ENCODE measurements around the gene DLG2. TPM values are rescaled to one million over a fixed set of nuclear protein-coding genes. Genes with fewer than 3 reads are reported as not detected.

The DLG2 gene
- total and polyA plus RNA-seq, 2 of the 4 experiments (the other 2 are of a cell fraction) = 0.31 to 0.36 TPM

DNA sequence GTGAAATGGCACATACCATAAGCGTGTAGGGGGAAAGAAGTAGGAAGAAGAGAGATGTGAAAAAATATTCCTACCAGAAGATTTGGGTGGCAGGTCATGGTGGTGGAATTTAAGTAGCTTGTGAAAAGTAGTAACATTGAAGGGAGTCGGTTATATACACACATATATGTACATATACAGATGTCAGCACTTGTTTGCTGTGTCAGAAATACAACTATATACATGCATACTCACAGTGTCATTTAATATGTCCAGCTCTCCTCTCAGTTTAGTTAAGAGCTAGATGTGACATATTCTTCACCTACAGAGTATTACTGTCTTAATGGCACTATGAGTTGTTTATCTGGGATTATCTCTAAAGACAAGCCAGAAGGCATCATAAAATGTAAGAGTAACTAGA is 1353.6 kb downstream of the DLG2 start:
- Histone ChIP-seq H3K27ac (ENCODE audit: insufficient read depth, low read length) (no peak overlapping the region), H3K14ac (replicated peaks; ENCODE audit: low read depth, low read length) (no peak overlapping the region), H2AFZ (replicated peaks; ENCODE audit: low read length, poor library complexity) (no peak overlapping the region), H3K4me1 (ENCODE audit: control insufficient read depth, insufficient read depth, low read length) (no peaks in the 10 kb centered on the region), H3K79me1 (ENCODE audit: low read depth in 1 of 2, low read length in 2 of 2) (no peaks in the 10 kb centered on the region), H3K18ac (ENCODE audit: low read depth, low read length) (no peak overlapping the region), H2BK20ac (ENCODE audit: low read depth, low read length) (no peak overlapping the region), H3K4me2 (ENCODE audit: low read depth, low read length) (no peak overlapping the region), H3K23ac (ENCODE audit: low read depth, low read length) (no peak overlapping the region), H3K56ac (ENCODE audit: extremely low read depth, insufficient read depth, low read length) (no peak overlapping the region), H3K4ac (ENCODE audit: low read depth, low read length) (no peak overlapping the region), H3K9me1 (ENCODE audit: insufficient read depth, low read length) (no peaks in the 10 kb centered on the region), H4K91ac (ENCODE audit: insufficient read depth, low read depth, low read length) (no peak overlapping the region), H4K5ac (ENCODE audit: low read depth, low read length) (no peak overlapping the region), H2AK9ac (replicated peaks; ENCODE audit: low read depth, low read length, poor library complexity) (no peak overlapping the region), H2BK5ac (ENCODE audit: low read depth, low read length, poor library complexity, severe bottlenecking) (no peak overlapping the region), H4K8ac (ENCODE audit: low read depth in 2 of 2, low read length in 2 of 2) (no peak overlapping the region), H2AK5ac (ENCODE audit: low read depth, low read length) (no peak overlapping the region), H3K4me3 (ENCODE audit: insufficient read depth, low read depth, low read length) (no peak overlapping the region), H3K9ac (ENCODE audit: low read depth, low read length) (no peak overlapping the region), H3K36me3 (ENCODE audit: control insufficient read depth, insufficient read depth, low read length) (no peaks in the 10 kb centered on the region), H2BK120ac (ENCODE audit: low read depth, low read length) (no peak overlapping the region), H3K9me3 (ENCODE audit: control insufficient read depth, insufficient read depth, low read length) (no peaks in the 10 kb centered on the region), H4K20me1 (ENCODE audit: insufficient read depth, low read length) (no peaks in the 10 kb centered on the region), H3K27me3 (ENCODE audit: control insufficient read depth, insufficient read depth, low read length) (no peaks in the 10 kb centered on the region), H2BK15ac (ENCODE audit: low read depth, low read length) (no peak overlapping the region)
- WGBS, 2 experiments (ENCODE audit: extremely low coverage in 2 of 2, insufficient read length in 1 of 2) = no CpG with 5 or more reads among the region's 2 CpGs
- DNase-seq = no peak
- dilution Hi-C loops (cut with HindIII; ENCODE audit: low sequenced_read_pairs, unreplicated experiment) (no loop called here), in situ Hi-C loops (cut with MboI; ENCODE audit: low sequenced_read_pairs) (no loop called here), intact Hi-C loops (cut with micrococcal nuclease) (no loop called here)
- BruUV-seq (replicated peaks) = no TSS peak
- no peak for TF ChIP-seq CEBPB (IDR thresholded peaks at IDR 0.05; ENCODE audit: low read depth, low read length)
- TF ChIP-seq MXI1 (IDR thresholded peaks at IDR 0.05; ENCODE audit: borderline replicate concordance, low read depth, low read length) = no peak
- no peak for TF ChIP-seq MAZ (IDR thresholded peaks at IDR 0.05; ENCODE audit: borderline replicate concordance, low read depth, low read length)
- no peak for TF ChIP-seq MAFK (IDR thresholded peaks at IDR 0.05; ENCODE audit: low read depth, low read length)
- TF ChIP-seq CHD1 (IDR thresholded peaks at IDR 0.05; ENCODE audit: low read depth, low read length) = no peak
- TF ChIP-seq RCOR1 (IDR thresholded peaks at IDR 0.05; ENCODE audit: insufficient replicate concordance, low read length) = no peak
- TF ChIP-seq, protein P1, sequence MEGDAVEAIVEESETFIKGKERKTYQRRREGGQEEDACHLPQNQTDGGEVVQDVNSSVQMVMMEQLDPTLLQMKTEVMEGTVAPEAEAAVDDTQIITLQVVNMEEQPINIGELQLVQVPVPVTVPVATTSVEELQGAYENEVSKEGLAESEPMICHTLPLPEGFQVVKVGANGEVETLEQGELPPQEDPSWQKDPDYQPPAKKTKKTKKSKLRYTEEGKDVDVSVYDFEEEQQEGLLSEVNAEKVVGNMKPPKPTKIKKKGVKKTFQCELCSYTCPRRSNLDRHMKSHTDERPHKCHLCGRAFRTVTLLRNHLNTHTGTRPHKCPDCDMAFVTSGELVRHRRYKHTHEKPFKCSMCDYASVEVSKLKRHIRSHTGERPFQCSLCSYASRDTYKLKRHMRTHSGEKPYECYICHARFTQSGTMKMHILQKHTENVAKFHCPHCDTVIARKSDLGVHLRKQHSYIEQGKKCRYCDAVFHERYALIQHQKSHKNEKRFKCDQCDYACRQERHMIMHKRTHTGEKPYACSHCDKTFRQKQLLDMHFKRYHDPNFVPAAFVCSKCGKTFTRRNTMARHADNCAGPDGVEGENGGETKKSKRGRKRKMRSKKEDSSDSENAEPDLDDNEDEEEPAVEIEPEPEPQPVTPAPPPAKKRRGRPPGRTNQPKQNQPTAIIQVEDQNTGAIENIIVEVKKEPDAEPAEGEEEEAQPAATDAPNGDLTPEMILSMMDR (conservative IDR thresholded peaks at IDR 0.05; ENCODE audit: low read depth, low read length) = no peak
- no peak for TF ChIP-seq FOS (IDR thresholded peaks at IDR 0.05; ENCODE audit: low read depth, low read length)
- TF ChIP-seq, protein P2, sequence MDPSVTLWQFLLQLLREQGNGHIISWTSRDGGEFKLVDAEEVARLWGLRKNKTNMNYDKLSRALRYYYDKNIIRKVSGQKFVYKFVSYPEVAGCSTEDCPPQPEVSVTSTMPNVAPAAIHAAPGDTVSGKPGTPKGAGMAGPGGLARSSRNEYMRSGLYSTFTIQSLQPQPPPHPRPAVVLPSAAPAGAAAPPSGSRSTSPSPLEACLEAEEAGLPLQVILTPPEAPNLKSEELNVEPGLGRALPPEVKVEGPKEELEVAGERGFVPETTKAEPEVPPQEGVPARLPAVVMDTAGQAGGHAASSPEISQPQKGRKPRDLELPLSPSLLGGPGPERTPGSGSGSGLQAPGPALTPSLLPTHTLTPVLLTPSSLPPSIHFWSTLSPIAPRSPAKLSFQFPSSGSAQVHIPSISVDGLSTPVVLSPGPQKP (IDR thresholded peaks at IDR 0.05; ENCODE audit: borderline replicate concordance, low read depth, low read length) = no peak
- TF ChIP-seq, protein P3, sequence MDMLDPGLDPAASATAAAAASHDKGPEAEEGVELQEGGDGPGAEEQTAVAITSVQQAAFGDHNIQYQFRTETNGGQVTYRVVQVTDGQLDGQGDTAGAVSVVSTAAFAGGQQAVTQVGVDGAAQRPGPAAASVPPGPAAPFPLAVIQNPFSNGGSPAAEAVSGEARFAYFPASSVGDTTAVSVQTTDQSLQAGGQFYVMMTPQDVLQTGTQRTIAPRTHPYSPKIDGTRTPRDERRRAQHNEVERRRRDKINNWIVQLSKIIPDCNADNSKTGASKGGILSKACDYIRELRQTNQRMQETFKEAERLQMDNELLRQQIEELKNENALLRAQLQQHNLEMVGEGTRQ (IDR thresholded peaks at IDR 0.05; ENCODE audit: low read depth, low read length) = no peak
- no peak for TF ChIP-seq BHLHE40 (IDR thresholded peaks at IDR 0.05; ENCODE audit: low read depth, low read length)
- TF ChIP-seq RAD21 (IDR thresholded peaks at IDR 0.05; ENCODE audit: low read length) = no peak
- TF ChIP-seq SMC3 (IDR thresholded peaks at IDR 0.05; ENCODE audit: low read depth, low read length) = no peak
- POLR2A ChIA-PET (ENCODE audit: unreplicated experiment) = no interaction called here
- CTCF ChIA-PET = no interaction called here
- ATAC-seq (ENCODE audit: low read depth) = no peak

All from IMR-90 (cell line).